ENCODE data around the gene SEC23IP. TPM values are rescaled to one million over a fixed set of nuclear protein-coding genes. Genes with fewer than 3 reads are reported as not detected.

The SEC23IP gene
- polyA plus RNA-seq, 2 donors, result 7.9 to 8.0 TPM

- Histone ChIP-seq H3K27ac (ENCODE audit: low read depth in 2 of 2, low read length in 1 of 2) (no peak overlapping the region), H3K36me3 (ENCODE audit: control insufficient read depth in 2 of 2, insufficient read depth in 2 of 2, low read length in 1 of 2) (no peaks in the 10 kb centered on the region), H3K4me3 (ENCODE audit: low read depth in 1 of 2, low read length in 2 of 2) (no peak overlapping the region), H3K4me1 (ENCODE audit: control insufficient read depth in 2 of 2, insufficient read depth in 2 of 2, low read length in 1 of 2) (no peaks in the 10 kb centered on the region), H3K9me3 (ENCODE audit: control insufficient read depth in 2 of 2, insufficient read depth in 1 of 2, low read depth in 1 of 2, low read length in 1 of 2) (peaks cover 0 to 4% of the 10 kb centered on the region in 2 donors), H3K27me3 (ENCODE audit: control insufficient read depth in 1 of 2, insufficient read depth in 2 of 2, low read length in 2 of 2) (no peaks in the 10 kb centered on the region)
- 77 to 80% methylated on average over 1 of the region's 1 CpG for WGBS, 2 donors
Measured at GRCh38 chr10:119967066-119967465, 74.5 kb downstream of the SEC23IP start.

DNA sequence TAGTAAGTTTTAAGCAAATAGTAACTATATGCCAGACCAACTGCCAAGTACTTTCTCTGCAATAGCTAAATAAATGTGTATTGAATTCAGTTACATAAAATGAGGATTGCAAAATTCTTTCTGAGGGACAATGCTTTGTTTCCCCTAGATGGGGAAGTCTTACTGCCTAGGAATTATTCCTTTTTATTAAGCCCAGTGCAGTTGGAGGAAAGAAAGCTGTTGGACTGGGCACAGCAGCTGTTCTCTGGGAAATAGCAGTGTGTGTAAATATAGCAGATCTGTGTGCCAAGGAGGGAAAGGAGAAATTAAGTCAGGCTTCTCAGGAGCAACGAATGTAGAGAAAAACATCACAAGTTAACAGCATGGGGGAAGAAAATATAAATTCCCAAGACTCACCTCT is 77.1 kb downstream of the SEC23IP start:
- Histone ChIP-seq H3K4me3 (ENCODE audit: low read depth in 1 of 2, low read length in 2 of 2) (no peak overlapping the region), H3K36me3 (ENCODE audit: control insufficient read depth in 2 of 2, insufficient read depth in 2 of 2, low read length in 1 of 2) (no peaks in the 10 kb centered on the region)
- WGBS, 2 donors, result 29 to 50% methylated on average over 1 of the region's 1 CpG

GRCh38 chr10:119970107-119970506 is 77.6 kb downstream of the SEC23IP start:
- Histone ChIP-seq H3K27me3 (ENCODE audit: control insufficient read depth in 1 of 2, insufficient read depth in 2 of 2, low read length in 2 of 2) (no peaks in the 10 kb centered on the region), H3K4me1 (ENCODE audit: control insufficient read depth in 2 of 2, insufficient read depth in 2 of 2, low read length in 1 of 2) (no peaks in the 10 kb centered on the region), H3K36me3 (ENCODE audit: control insufficient read depth in 2 of 2, insufficient read depth in 2 of 2, low read length in 1 of 2) (no peaks in the 10 kb centered on the region), H3K9me3 (ENCODE audit: control insufficient read depth in 2 of 2, insufficient read depth in 1 of 2, low read depth in 1 of 2, low read length in 1 of 2) (peaks cover 0 to 4% of the 10 kb centered on the region in 2 donors), H3K4me3 (ENCODE audit: low read depth in 1 of 2, low read length in 2 of 2) (no peak overlapping the region), H3K27ac (ENCODE audit: low read depth in 2 of 2, low read length in 1 of 2) (no peak overlapping the region)
- 78 to 82% methylated on average over 1 of the region's 1 CpG for WGBS, 2 donors

More for the DNA sequence above, 77.1 kb downstream of the SEC23IP start:
- Histone ChIP-seq H3K4me1 (ENCODE audit: control insufficient read depth in 2 of 2, insufficient read depth in 2 of 2, low read length in 1 of 2) (no peaks in the 10 kb centered on the region), H3K27me3 (ENCODE audit: control insufficient read depth in 1 of 2, insufficient read depth in 2 of 2, low read length in 2 of 2) (no peaks in the 10 kb centered on the region), H3K27ac (ENCODE audit: low read depth in 2 of 2, low read length in 1 of 2) (no peak overlapping the region), H3K9me3 (ENCODE audit: control insufficient read depth in 2 of 2, insufficient read depth in 1 of 2, low read depth in 1 of 2, low read length in 1 of 2) (peaks cover 0 to 4% of the 10 kb centered on the region in 2 donors)

- no peaks in the 10 kb centered on the region for H3K27me3 ChIP-seq (ENCODE audit: control insufficient read depth in 1 of 2, insufficient read depth in 2 of 2, low read length in 2 of 2)
- no peak overlapping the region for H3K27ac ChIP-seq (ENCODE audit: low read depth in 2 of 2, low read length in 1 of 2)
- H3K9me3 ChIP-seq (ENCODE audit: control insufficient read depth in 2 of 2, insufficient read depth in 1 of 2, low read depth in 1 of 2, low read length in 1 of 2), result peaks cover 0 to 4% of the 10 kb centered on the region in 2 donors
- no peaks in the 10 kb centered on the region for H3K4me1 ChIP-seq (ENCODE audit: control insufficient read depth in 2 of 2, insufficient read depth in 2 of 2, low read length in 1 of 2)
- WGBS, 2 donors, result 87 to 96% methylated on average over 1 of the region's 1 CpG
- H3K4me3 ChIP-seq (ENCODE audit: low read depth in 1 of 2, low read length in 2 of 2), result no peak overlapping the region
- no peaks in the 10 kb centered on the region for H3K36me3 ChIP-seq (ENCODE audit: control insufficient read depth in 2 of 2, insufficient read depth in 2 of 2, low read length in 1 of 2)
Measured at GRCh38 chr10:119970963-119971362, 78.4 kb downstream of the SEC23IP start.

GRCh38 chr10:119973281-119973680 is 80.8 kb downstream of the SEC23IP start:
- H3K4me3 ChIP-seq (ENCODE audit: low read depth in 1 of 2, low read length in 2 of 2), result no peak overlapping the region
- WGBS, 2 donors, result 61 to 78% methylated on average over 5 of the region's 5 CpGs
- H3K27me3 ChIP-seq (ENCODE audit: control insufficient read depth in 1 of 2, insufficient read depth in 2 of 2, low read length in 2 of 2), result no peaks in the 10 kb centered on the region
- peaks cover 0 to 2% of the 10 kb centered on the region in 2 donors for H3K9me3 ChIP-seq (ENCODE audit: control insufficient read depth in 2 of 2, insufficient read depth in 1 of 2, low read depth in 1 of 2, low read length in 1 of 2)
- no peaks in the 10 kb centered on the region for H3K4me1 ChIP-seq (ENCODE audit: control insufficient read depth in 2 of 2, insufficient read depth in 2 of 2, low read length in 1 of 2)
- no peak overlapping the region for H3K27ac ChIP-seq (ENCODE audit: low read depth in 2 of 2, low read length in 1 of 2)
- H3K36me3 ChIP-seq (ENCODE audit: control insufficient read depth in 2 of 2, insufficient read depth in 2 of 2, low read length in 1 of 2), result no peaks in the 10 kb centered on the region

GRCh38 chr10:119976421-119976820 is 83.9 kb downstream of the SEC23IP start:
- Histone ChIP-seq H3K27me3 (ENCODE audit: control insufficient read depth in 1 of 2, insufficient read depth in 2 of 2, low read length in 2 of 2) (no peaks in the 10 kb centered on the region), H3K4me1 (ENCODE audit: control insufficient read depth in 2 of 2, insufficient read depth in 2 of 2, low read length in 1 of 2) (no peaks in the 10 kb centered on the region), H3K36me3 (ENCODE audit: control insufficient read depth in 2 of 2, insufficient read depth in 2 of 2, low read length in 1 of 2) (no peaks in the 10 kb centered on the region), H3K4me3 (ENCODE audit: low read depth in 1 of 2, low read length in 2 of 2) (no peak overlapping the region), H3K27ac (ENCODE audit: low read depth in 2 of 2, low read length in 1 of 2) (no peak overlapping the region), H3K9me3 (ENCODE audit: control insufficient read depth in 2 of 2, insufficient read depth in 1 of 2, low read depth in 1 of 2, low read length in 1 of 2) (no peaks in the 10 kb centered on the region)
- WGBS, 2 donors, result 66 to 68% methylated on average over 3 of the region's 3 CpGs

DNA sequence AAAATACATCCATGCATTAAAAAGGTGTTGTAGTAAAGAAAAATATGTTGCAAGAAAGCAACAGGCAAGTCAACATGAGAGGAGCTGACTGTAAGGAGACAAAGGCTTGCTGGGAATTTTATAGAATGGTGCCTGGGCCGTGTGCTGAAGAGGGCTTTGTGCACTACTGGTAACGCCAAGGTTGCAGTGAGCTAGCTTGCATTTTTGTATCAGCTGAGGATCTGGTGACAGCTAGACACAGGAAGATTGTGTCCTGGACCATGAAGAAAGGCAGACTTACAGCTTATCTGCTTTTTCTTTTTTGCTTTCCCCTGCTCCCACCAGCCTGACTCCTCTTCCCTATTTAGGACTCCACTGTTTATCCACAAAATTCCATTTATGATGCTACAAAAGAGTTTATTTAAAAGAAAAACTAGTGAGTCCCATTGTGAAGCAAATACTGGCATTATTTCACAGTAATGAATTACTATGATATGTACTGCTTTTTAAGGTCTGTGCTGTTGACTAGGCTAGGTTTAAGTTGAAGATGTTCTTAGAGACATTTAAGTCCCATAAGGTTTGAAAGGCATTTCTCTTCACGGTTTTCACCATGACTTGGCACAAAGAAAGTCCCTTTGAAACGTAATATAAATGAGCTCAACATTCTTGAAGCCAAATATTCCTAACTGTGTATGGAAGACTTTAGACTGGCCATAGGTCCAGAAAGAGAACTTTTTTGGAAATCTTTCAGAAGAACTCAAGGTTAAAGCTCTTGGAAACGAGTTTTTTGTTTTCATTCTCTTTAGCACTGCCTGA is 88.6 kb downstream of the SEC23IP start:
- Histone ChIP-seq H3K4me3 (ENCODE audit: low read depth in 1 of 2, low read length in 2 of 2) (no peak overlapping the region), H3K36me3 (ENCODE audit: control insufficient read depth in 2 of 2, insufficient read depth in 2 of 2, low read length in 1 of 2) (no peaks in the 10 kb centered on the region), H3K27me3 (ENCODE audit: control insufficient read depth in 1 of 2, insufficient read depth in 2 of 2, low read length in 2 of 2) (no peaks in the 10 kb centered on the region), H3K9me3 (ENCODE audit: control insufficient read depth in 2 of 2, insufficient read depth in 1 of 2, low read depth in 1 of 2, low read length in 1 of 2) (no peaks in the 10 kb centered on the region), H3K27ac (ENCODE audit: low read depth in 2 of 2, low read length in 1 of 2) (no peak overlapping the region), H3K4me1 (ENCODE audit: control insufficient read depth in 2 of 2, insufficient read depth in 2 of 2, low read length in 1 of 2) (no peaks in the 10 kb centered on the region)
- 41 to 47% methylated on average over 5 of the region's 5 CpGs for WGBS, 2 donors

DNA sequence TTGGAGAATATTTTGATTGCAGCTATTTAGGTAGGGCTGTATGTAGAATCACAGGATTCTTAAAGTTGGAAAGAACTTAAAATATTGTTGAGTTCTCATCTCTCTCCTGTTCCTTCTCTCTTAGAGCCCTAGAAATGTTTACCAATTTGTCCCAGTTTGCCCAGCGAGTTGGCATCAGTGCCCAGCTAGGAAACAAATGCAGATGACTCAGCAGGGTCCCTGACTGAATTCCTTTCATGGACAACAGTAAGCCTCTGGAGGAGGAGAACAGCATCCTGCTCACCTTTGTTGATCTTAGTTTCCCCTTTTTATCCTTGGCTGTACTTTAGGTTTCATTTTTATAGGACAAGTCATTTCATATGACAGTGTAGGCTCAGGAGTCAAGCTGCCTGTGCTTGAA is 89.3 kb downstream of the SEC23IP start:
- no peaks in the 10 kb centered on the region for H3K27me3 ChIP-seq (ENCODE audit: control insufficient read depth in 1 of 2, insufficient read depth in 2 of 2, low read length in 2 of 2)
- WGBS, 2 donors, result 9 to 24% methylated on average over 1 of the region's 1 CpG
- no peak overlapping the region for H3K27ac ChIP-seq (ENCODE audit: low read depth in 2 of 2, low read length in 1 of 2)
- no peaks in the 10 kb centered on the region for H3K36me3 ChIP-seq (ENCODE audit: control insufficient read depth in 2 of 2, insufficient read depth in 2 of 2, low read length in 1 of 2)
- no peaks in the 10 kb centered on the region for H3K4me1 ChIP-seq (ENCODE audit: control insufficient read depth in 2 of 2, insufficient read depth in 2 of 2, low read length in 1 of 2)
- H3K9me3 ChIP-seq (ENCODE audit: control insufficient read depth in 2 of 2, insufficient read depth in 1 of 2, low read depth in 1 of 2, low read length in 1 of 2), result no peaks in the 10 kb centered on the region
- no peak overlapping the region for H3K4me3 ChIP-seq (ENCODE audit: low read depth in 1 of 2, low read length in 2 of 2)

- Histone ChIP-seq H3K36me3 (ENCODE audit: control insufficient read depth in 2 of 2, insufficient read depth in 2 of 2, low read length in 1 of 2) (no peaks in the 10 kb centered on the region), H3K9me3 (ENCODE audit: control insufficient read depth in 2 of 2, insufficient read depth in 1 of 2, low read depth in 1 of 2, low read length in 1 of 2) (peaks cover 2 to 3% of the 10 kb centered on the region in 2 donors), H3K4me3 (ENCODE audit: low read depth in 1 of 2, low read length in 2 of 2) (no peak overlapping the region), H3K27ac (ENCODE audit: low read depth in 2 of 2, low read length in 1 of 2) (no peak overlapping the region), H3K4me1 (ENCODE audit: control insufficient read depth in 2 of 2, insufficient read depth in 2 of 2, low read length in 1 of 2) (no peaks in the 10 kb centered on the region), H3K27me3 (ENCODE audit: control insufficient read depth in 1 of 2, insufficient read depth in 2 of 2, low read length in 2 of 2) (no peaks in the 10 kb centered on the region)
- 91 to 95% methylated on average over 1 of the region's 1 CpG for WGBS, 2 donors
Measured at GRCh38 chr10:119988333-119988732, 95.8 kb downstream of the SEC23IP start.

DNA sequence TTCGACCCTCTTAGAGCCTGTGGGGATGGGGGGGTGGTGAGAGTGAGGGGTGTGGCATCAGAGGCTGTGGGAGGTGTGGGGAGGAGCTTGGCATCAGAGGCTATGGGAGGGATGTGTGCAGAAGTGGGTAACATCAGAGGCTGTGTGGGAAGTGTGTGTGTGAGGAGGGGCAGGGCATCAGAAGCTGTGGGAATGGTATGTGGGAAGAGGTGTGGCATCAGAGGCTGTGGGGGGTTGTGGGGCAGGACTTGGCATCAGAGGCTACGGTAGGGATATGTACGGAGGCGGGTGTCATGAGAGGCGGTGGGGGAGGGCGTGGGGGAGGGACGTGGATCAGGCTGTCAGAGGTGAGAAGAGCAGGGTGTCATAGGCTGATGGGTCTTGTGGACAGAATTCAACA is 97.4 kb downstream of the SEC23IP start:
- H3K9me3 ChIP-seq (ENCODE audit: control insufficient read depth in 2 of 2, insufficient read depth in 1 of 2, low read depth in 1 of 2, low read length in 1 of 2), result peaks cover 2 to 3% of the 10 kb centered on the region in 2 donors
- no peaks in the 10 kb centered on the region for H3K27me3 ChIP-seq (ENCODE audit: control insufficient read depth in 1 of 2, insufficient read depth in 2 of 2, low read length in 2 of 2)
- no peaks in the 10 kb centered on the region for H3K36me3 ChIP-seq (ENCODE audit: control insufficient read depth in 2 of 2, insufficient read depth in 2 of 2, low read length in 1 of 2)
- no peak overlapping the region for H3K27ac ChIP-seq (ENCODE audit: low read depth in 2 of 2, low read length in 1 of 2)
- 78 to 83% methylated on average over 7 of the region's 7 CpGs for WGBS, 2 donors
- no peak overlapping the region for H3K4me3 ChIP-seq (ENCODE audit: low read depth in 1 of 2, low read length in 2 of 2)
- no peaks in the 10 kb centered on the region for H3K4me1 ChIP-seq (ENCODE audit: control insufficient read depth in 2 of 2, insufficient read depth in 2 of 2, low read length in 1 of 2)
